GM23338 (cell line): ENCODE data around the gene DLL1. TPM values are rescaled to one million over a fixed set of nuclear protein-coding genes. Genes with fewer than 3 reads are reported as not detected.
A peak's percentile ranks its signal among the peaks of the same experiment; 100 is the strongest.

Experiments
- ATAC-seq: fragments of 200-7000 bp; cut with Tn5 transposase; 3 replicates; pipeline ENCODE4 v1.9.1; 2020
- DNase-seq: peaks from one replicate; pipeline ENCODE4 v3.0.0-alpha.2; 2015; ENCODE audit warnings: low spot score
- H2AFZ ChIP-seq: fragments of 200-600 bp; sonication (generic); 2 replicates; pipeline ENCODE4 v1.8.0; 2016; ENCODE audit warnings: antibody characterized with exemption, mild to moderate bottlenecking, moderate library complexity
- H3F3A ChIP-seq: fragments of 200-600 bp; sonication (generic); replicated peaks from 2 replicates; pipeline ENCODE4 v1.8.0; 2017; ENCODE audit warnings: antibody characterized with exemption, mixed run types, low read depth
- H3K27ac ChIP-seq: fragments of 200-600 bp; sonication (generic); 2 replicates; pipeline ENCODE4 v1.6.1; 2016; ENCODE audit warnings: low read depth
- H3K27me3 ChIP-seq: fragments of 200-600 bp; sonication (generic); 2 replicates; pipeline ENCODE4 v1.8.0; 2016; ENCODE audit warnings: mild to moderate bottlenecking, mixed run types, moderate library complexity; ENCODE audit not compliant: insufficient read depth
- H3K36me3 ChIP-seq: fragments of 200-600 bp; sonication (generic); 2 replicates; pipeline ENCODE4 v1.8.0; 2016; ENCODE audit warnings: mild to moderate bottlenecking; ENCODE audit not compliant: insufficient read depth
- H3K4me1 ChIP-seq: fragments of 200-600 bp; sonication (generic); 2 replicates; pipeline ENCODE4 v1.8.0; 2016; ENCODE audit warnings: mild to moderate bottlenecking, moderate library complexity; ENCODE audit not compliant: insufficient read depth
- H3K4me2 ChIP-seq: fragments of 200-600 bp; sonication (generic); 2 replicates; pipeline ENCODE4 v1.7.1; 2017; ENCODE audit warnings: mixed run types
- H3K4me3 ChIP-seq: fragments of 200-600 bp; sonication (generic); 2 replicates; pipeline ENCODE4 v1.6.1; 2016; ENCODE audit warnings: mixed run types
- H3K79me2 ChIP-seq: fragments of 200-600 bp; sonication (generic); replicated peaks from 2 replicates; pipeline ENCODE4 v1.8.0; 2017; ENCODE audit warnings: mild to moderate bottlenecking; ENCODE audit not compliant: insufficient read depth
- H3K9me2 ChIP-seq: fragments of 200-600 bp; sonication (generic); 2 replicates; pipeline ENCODE4 v1.8.0; 2017; ENCODE audit not compliant: insufficient read depth
- H4K20me1 ChIP-seq: fragments of 200-600 bp; sonication (generic); replicated peaks from 2 replicates; pipeline ENCODE4 v1.8.0; 2017; ENCODE audit warnings: mild to moderate bottlenecking; ENCODE audit not compliant: insufficient read depth
- H3K27ac Mint-ChIP-seq: 2 replicates; pipeline ENCODE4 v1.8.0; 2020; ENCODE audit warnings: inconsistent platforms, mild to moderate bottlenecking, moderate library complexity, mixed read lengths
- H3K27me3 Mint-ChIP-seq: 3 replicates; pipeline ENCODE4 v1.8.0; 2022; ENCODE audit warnings: low read depth, mild to moderate bottlenecking, moderate library complexity, mixed read lengths, inconsistent platforms; ENCODE audit not compliant: insufficient read depth, poor library complexity
- H3K36me3 Mint-ChIP-seq: 3 replicates; pipeline ENCODE4 v1.8.0; 2021; ENCODE audit warnings: low read depth, mild to moderate bottlenecking, inconsistent platforms, moderate library complexity, mixed read lengths
- H3K4me1 Mint-ChIP-seq: 3 replicates; pipeline ENCODE4 v1.8.0; 2020; ENCODE audit warnings: mild to moderate bottlenecking, inconsistent platforms, mixed read lengths
- H3K4me3 Mint-ChIP-seq: 3 replicates; pipeline ENCODE4 v1.8.0; 2021; ENCODE audit warnings: moderate library complexity, mild to moderate bottlenecking, inconsistent platforms, mixed read lengths
- H3K9me3 Mint-ChIP-seq: 3 replicates; pipeline ENCODE4 v1.8.0; 2020; ENCODE audit warnings: moderate library complexity, mild to moderate bottlenecking, inconsistent platforms, mixed read lengths
- POLR2AphosphoS5 ChIP-seq: IDR thresholded peaks from 2 replicates; pipeline ENCODE4 v1.6.1; 2016; ENCODE audit warnings: antibody characterized with exemption, low read depth
- STAT1 ChIP-seq: IDR thresholded peaks from one replicate; pipeline ENCODE4 v1.6.1; 2016; ENCODE audit warnings: antibody characterized with exemption; ENCODE audit not compliant: unreplicated experiment
- ZNF331 ChIP-seq: fragments of 250-450 bp; sonication (Bioruptor Pico); IDR thresholded peaks from 2 replicates; pipeline ENCODE4 v1.5.0; 2020; ENCODE audit warnings: low read depth, mild to moderate bottlenecking, moderate library complexity
- polyA plus RNA-seq: library from polyadenylated mRNA; unstranded; fragments of >200 nt; fragmentation: Nextera tagmentation; extraction: Ambion mirVana; gene quantifications from 2 replicates; pipeline ENCODE4 v1.2.1, GENCODE V29; 2016
- total RNA-seq: library from RNA; depleted of rRNA; stranded (reverse); fragments of >200 nt; shearing (Covaris generic); gene quantifications from 2 replicates; pipeline ENCODE4 v1.2.3, GENCODE V29; 2014
- TF ChIP-seq, protein P1 (sequence below): IDR thresholded peaks from 2 replicates; pipeline ENCODE4 v1.6.1; 2016; ENCODE audit warnings: antibody characterized with exemption
- TF ChIP-seq, protein P2 (sequence below), 2 experiments: fragments of 200-600 bp in 1 of 2; sonication (generic) in 1 of 2; conservative IDR thresholded peaks; 2 replicates each; pipeline versions ENCODE4 v1.5.1 to v1.6.1; 2016 to 2017; ENCODE audit warnings: antibody characterized with exemption in 2 of 2, low read depth in 2 of 2, mild to moderate bottlenecking in 2 of 2, moderate library complexity in 1 of 2
- TF ChIP-seq, protein P3 (sequence below): fragments of 250-450 bp; sonication (Bioruptor Pico); IDR thresholded peaks from 2 replicates; pipeline ENCODE4 v1.5.0; 2020; ENCODE audit warnings: mild to moderate bottlenecking, moderate library complexity

DLL1 gene
- total and polyA plus RNA-seq, 2 experiments from 2014 or later: 2.2 to 4.6 TPM

DNA sequence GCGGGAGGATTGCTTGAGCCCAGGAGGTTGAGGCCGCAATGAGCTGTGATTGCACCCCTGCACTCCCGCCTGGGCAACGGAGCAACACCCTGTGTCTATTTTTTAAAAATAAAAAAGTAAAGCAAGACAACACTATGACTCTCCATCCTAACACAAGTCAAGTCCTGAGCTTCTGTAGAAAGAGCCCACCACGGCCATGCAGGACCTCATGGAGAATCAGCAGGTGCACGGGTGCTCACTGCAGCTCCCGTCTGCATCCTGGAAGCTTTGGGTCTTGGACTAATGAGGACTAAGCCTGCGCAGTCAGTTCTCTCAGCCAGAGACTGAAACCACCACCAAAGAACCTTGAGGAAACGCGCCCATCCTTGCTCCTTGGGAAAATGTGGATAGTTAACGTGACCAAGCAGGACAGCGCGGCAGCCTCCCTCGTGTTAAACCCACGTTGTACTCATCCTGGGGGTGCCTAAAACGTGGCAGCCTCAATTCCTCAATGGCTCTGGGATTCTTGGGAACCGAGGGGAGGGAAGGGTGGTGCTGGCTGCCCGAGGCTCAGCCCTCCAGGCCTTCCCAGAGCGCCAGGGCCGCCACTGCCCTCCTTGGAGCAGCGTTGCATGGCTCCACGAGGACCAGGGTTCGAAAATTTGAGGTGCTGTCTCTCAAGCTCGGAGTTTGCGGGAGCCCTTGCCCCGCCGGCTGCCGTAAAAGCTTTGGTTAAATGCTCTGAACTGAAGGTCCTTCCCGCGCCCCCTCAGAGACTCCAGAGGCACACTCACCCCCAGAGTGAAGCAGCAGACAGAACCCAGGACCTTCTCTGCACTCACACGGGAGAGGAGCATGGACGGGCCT lies 29.0 kb downstream of the DLL1 start:
- DNase-seq: no peak
- no peak overlapping the region for H3K27ac Mint-ChIP-seq
- no peaks in the 10 kb centered on the region for H3K9me3 Mint-ChIP-seq
- Histone ChIP-seq H4K20me1 (no peaks in the 10 kb centered on the region), H3K4me1 (no peaks in the 10 kb centered on the region), H3K36me3 (no peaks in the 10 kb centered on the region), H3K79me2 (no peaks in the 10 kb centered on the region), H3K9me2 (no peaks in the 10 kb centered on the region), H3K4me3 (no peak overlapping the region), H3K27me3 (no peaks in the 10 kb centered on the region), H2AFZ (peak overlapping the region; percentile 80), H3F3A (no peaks in the 10 kb centered on the region), H3K4me2 (no peak overlapping the region), H3K27ac (no peak overlapping the region)
- no peak overlapping the region for H3K4me3 Mint-ChIP-seq
- H3K4me1 Mint-ChIP-seq: peaks cover 8% of the 10 kb centered on the region
- ATAC-seq: no peak
- no peaks in the 10 kb centered on the region for H3K36me3 Mint-ChIP-seq
- no peak for TF ChIP-seq ZNF331 (CRISPR knock-in tag)
- TF ChIP-seq, protein P1, sequence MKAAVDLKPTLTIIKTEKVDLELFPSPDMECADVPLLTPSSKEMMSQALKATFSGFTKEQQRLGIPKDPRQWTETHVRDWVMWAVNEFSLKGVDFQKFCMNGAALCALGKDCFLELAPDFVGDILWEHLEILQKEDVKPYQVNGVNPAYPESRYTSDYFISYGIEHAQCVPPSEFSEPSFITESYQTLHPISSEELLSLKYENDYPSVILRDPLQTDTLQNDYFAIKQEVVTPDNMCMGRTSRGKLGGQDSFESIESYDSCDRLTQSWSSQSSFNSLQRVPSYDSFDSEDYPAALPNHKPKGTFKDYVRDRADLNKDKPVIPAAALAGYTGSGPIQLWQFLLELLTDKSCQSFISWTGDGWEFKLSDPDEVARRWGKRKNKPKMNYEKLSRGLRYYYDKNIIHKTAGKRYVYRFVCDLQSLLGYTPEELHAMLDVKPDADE: no peak
- H3K27me3 Mint-ChIP-seq: peaks cover 9% of the 10 kb centered on the region

DNA sequence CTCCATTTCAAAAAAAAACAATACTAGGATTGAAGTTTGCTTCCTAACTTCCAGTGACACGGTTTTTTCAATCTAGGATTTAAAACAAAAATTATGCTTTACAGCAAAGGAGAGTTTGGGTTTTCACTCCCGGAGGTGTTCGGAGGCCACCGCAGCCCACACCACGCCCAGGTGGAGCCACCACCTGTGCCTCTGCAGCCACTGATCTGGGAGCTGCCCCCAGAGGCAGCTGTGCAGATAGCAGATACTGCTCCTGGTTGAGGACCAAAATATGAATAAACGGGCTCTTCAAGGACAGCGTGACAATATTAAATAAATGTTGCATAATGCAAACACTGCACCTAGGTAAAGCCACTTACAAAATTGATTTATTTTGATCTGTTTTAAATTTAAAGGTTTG lies 30.2 kb downstream of the DLL1 start:
- Histone ChIP-seq H3F3A (no peaks in the 10 kb centered on the region), H3K4me2 (no peak overlapping the region), H2AFZ (no peak overlapping the region), H3K4me1 (no peaks in the 10 kb centered on the region), H3K79me2 (no peaks in the 10 kb centered on the region), H4K20me1 (no peaks in the 10 kb centered on the region), H3K27me3 (no peaks in the 10 kb centered on the region), H3K9me2 (no peaks in the 10 kb centered on the region), H3K27ac (no peak overlapping the region), H3K4me3 (no peak overlapping the region), H3K36me3 (no peaks in the 10 kb centered on the region)
- H3K27ac Mint-ChIP-seq: no peak overlapping the region
- H3K4me1 Mint-ChIP-seq: no peaks in the 10 kb centered on the region; the same call in 1 of the 3 replicates
- H3K36me3 Mint-ChIP-seq: no peaks in the 10 kb centered on the region
- no peak overlapping the region for H3K4me3 Mint-ChIP-seq
- no peaks in the 10 kb centered on the region for H3K9me3 Mint-ChIP-seq
- DNase-seq (no peak), ATAC-seq (peak; percentile 72)
- H3K27me3 Mint-ChIP-seq: peaks cover 4% of the 10 kb centered on the region
- no peak for TF ChIP-seq POLR2AphosphoS5
- TF ChIP-seq, protein P2, sequence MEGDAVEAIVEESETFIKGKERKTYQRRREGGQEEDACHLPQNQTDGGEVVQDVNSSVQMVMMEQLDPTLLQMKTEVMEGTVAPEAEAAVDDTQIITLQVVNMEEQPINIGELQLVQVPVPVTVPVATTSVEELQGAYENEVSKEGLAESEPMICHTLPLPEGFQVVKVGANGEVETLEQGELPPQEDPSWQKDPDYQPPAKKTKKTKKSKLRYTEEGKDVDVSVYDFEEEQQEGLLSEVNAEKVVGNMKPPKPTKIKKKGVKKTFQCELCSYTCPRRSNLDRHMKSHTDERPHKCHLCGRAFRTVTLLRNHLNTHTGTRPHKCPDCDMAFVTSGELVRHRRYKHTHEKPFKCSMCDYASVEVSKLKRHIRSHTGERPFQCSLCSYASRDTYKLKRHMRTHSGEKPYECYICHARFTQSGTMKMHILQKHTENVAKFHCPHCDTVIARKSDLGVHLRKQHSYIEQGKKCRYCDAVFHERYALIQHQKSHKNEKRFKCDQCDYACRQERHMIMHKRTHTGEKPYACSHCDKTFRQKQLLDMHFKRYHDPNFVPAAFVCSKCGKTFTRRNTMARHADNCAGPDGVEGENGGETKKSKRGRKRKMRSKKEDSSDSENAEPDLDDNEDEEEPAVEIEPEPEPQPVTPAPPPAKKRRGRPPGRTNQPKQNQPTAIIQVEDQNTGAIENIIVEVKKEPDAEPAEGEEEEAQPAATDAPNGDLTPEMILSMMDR (conservative IDR thresholded peaks at IDR 0.05; ENCODE audit: low read depth in 2 of 2): peak; percentile 29 to 31; a peak in 3 of 4 replicates

DNA sequence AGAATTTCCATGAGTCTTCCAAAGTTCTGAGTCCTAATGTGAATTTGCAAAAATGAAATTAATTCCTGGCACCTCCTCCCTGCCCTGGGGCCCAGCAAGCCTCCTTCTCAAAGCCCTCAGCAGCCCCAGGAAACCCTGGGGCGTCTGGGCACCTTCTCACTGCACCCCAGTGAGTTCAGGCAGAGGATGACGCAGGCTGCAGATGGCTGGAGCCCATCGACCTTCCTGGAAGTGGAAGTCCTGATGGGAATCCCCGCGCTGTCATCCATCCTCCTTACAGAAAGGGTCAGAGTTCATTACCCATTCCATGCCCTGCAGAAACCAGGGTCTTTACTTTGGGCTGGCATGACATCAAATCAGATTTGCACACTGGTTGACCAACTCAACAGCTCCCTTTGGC lies 31.6 kb downstream of the DLL1 start:
- H3K4me2 ChIP-seq: no peak overlapping the region
- H3K27me3 ChIP-seq: no peaks in the 10 kb centered on the region
- H3K4me1 Mint-ChIP-seq: no peaks in the 10 kb centered on the region
- H3K79me2 ChIP-seq: no peaks in the 10 kb centered on the region
- H3K9me3 Mint-ChIP-seq: no peaks in the 10 kb centered on the region
- no peak overlapping the region for H2AFZ ChIP-seq
- no peak overlapping the region for H3K4me3 Mint-ChIP-seq
- no peaks in the 10 kb centered on the region for H3K9me2 ChIP-seq
- ATAC-seq (no peak), DNase-seq (no peak)
- no peak overlapping the region for H3K4me3 ChIP-seq
- H4K20me1 ChIP-seq: no peaks in the 10 kb centered on the region
- H3K36me3 ChIP-seq: no peaks in the 10 kb centered on the region
- no peaks in the 10 kb centered on the region for H3K36me3 Mint-ChIP-seq
- no peak overlapping the region for H3K27ac ChIP-seq
- no peaks in the 10 kb centered on the region for H3F3A ChIP-seq
- peaks cover 4% of the 10 kb centered on the region for H3K27me3 Mint-ChIP-seq
- H3K4me1 ChIP-seq: no peaks in the 10 kb centered on the region
- H3K27ac Mint-ChIP-seq: no peak overlapping the region
- TF ChIP-seq, protein P3, sequence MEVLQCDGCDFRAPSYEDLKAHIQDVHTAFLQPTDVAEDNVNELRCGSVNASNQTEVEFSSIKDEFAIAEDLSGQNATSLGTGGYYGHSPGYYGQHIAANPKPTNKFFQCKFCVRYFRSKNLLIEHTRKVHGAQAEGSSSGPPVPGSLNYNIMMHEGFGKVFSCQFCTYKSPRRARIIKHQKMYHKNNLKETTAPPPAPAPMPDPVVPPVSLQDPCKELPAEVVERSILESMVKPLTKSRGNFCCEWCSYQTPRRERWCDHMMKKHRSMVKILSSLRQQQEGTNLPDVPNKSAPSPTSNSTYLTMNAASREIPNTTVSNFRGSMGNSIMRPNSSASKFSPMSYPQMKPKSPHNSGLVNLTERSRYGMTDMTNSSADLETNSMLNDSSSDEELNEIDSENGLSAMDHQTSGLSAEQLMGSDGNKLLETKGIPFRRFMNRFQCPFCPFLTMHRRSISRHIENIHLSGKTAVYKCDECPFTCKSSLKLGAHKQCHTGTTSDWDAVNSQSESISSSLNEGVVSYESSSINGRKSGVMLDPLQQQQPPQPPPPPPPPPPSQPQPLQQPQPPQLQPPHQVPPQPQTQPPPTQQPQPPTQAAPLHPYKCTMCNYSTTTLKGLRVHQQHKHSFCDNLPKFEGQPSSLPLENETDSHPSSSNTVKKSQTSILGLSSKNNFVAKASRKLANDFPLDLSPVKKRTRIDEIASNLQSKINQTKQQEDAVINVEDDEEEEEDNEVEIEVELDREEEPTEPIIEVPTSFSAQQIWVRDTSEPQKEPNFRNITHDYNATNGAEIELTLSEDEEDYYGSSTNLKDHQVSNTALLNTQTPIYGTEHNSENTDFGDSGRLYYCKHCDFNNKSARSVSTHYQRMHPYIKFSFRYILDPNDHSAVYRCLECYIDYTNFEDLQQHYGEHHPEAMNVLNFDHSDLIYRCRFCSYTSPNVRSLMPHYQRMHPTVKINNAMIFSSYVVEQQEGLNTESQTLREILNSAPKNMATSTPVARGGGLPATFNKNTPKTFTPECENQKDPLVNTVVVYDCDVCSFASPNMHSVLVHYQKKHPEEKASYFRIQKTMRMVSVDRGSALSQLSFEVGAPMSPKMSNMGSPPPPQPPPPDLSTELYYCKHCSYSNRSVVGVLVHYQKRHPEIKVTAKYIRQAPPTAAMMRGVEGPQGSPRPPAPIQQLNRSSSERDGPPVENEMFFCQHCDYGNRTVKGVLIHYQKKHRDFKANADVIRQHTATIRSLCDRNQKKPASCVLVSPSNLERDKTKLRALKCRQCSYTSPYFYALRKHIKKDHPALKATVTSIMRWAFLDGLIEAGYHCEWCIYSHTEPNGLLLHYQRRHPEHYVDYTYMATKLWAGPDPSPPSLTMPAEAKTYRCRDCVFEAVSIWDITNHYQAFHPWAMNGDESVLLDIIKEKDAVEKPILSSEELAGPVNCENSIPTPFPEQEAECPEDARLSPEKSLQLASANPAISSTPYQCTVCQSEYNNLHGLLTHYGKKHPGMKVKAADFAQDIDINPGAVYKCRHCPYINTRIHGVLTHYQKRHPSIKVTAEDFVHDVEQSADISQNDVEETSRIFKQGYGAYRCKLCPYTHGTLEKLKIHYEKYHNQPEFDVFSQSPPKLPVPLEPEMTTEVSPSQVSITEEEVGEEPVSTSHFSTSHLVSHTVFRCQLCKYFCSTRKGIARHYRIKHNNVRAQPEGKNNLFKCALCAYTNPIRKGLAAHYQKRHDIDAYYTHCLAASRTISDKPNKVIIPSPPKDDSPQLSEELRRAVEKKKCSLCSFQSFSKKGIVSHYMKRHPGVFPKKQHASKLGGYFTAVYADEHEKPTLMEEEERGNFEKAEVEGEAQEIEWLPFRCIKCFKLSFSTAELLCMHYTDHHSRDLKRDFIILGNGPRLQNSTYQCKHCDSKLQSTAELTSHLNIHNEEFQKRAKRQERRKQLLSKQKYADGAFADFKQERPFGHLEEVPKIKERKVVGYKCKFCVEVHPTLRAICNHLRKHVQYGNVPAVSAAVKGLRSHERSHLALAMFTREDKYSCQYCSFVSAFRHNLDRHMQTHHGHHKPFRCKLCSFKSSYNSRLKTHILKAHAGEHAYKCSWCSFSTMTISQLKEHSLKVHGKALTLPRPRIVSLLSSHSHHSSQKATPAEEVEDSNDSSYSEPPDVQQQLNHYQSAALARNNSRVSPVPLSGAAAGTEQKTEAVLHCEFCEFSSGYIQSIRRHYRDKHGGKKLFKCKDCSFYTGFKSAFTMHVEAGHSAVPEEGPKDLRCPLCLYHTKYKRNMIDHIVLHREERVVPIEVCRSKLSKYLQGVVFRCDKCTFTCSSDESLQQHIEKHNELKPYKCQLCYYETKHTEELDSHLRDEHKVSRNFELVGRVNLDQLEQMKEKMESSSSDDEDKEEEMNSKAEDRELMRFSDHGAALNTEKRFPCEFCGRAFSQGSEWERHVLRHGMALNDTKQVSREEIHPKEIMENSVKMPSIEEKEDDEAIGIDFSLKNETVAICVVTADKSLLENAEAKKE: no peak
- TF ChIP-seq ZNF331 (CRISPR knock-in tag) (no peak), STAT1 (no peak)
